ENCODE results near the gene SH3D19. TPM values are rescaled to one million over a fixed set of nuclear protein-coding genes. Genes with fewer than 3 reads are reported as not detected.

Gene SH3D19
- total RNA-seq, 4 donors from 2014 or later: 54.4 to 148 (median 79.1) TPM

GRCh38 chr4:151227731-151228130 lies 97.7 kb downstream of the SH3D19 start:
- H3K4me3 ChIP-seq: peak overlapping the region; percentile 49
- DNase-seq (ENCODE audit: low spot score in 2 of 2): peak; percentile 78 to 83
- 8% methylated on average over 3 of the region's 3 CpGs for WGBS
- H3K27me3 ChIP-seq: no peaks in the 10 kb centered on the region
- TF ChIP-seq POLR2AphosphoS5 (IDR thresholded peaks at IDR 0.05): peak in 1 of 3 donors; percentile 47
- TF ChIP-seq CTCF (IDR thresholded peaks at IDR 0.05): no peak
- peak in 1 of 2 donors; percentile 3 for TF ChIP-seq POLR2A (IDR thresholded peaks at IDR 0.05)
- TF ChIP-seq EP300 (IDR thresholded peaks at IDR 0.05): no peak
- no peaks in the 10 kb centered on the region for H3K36me3 ChIP-seq
- peaks cover 23% of the 10 kb centered on the region for H3K4me1 ChIP-seq
- peak overlapping the region; percentile 80 for H3K27ac ChIP-seq
- H3K9me3 ChIP-seq: no peaks in the 10 kb centered on the region

GRCh38 chr4:151227172-151227571 lies 98.2 kb downstream of the SH3D19 start:
- 42% methylated on average over 1 of the region's 1 CpG for WGBS
- DNase-seq (ENCODE audit: low spot score in 2 of 2): no peak
- H3K27ac ChIP-seq: peak overlapping the region; percentile 80
- H3K27me3 ChIP-seq: no peaks in the 10 kb centered on the region
- peaks cover 23% of the 10 kb centered on the region for H3K4me1 ChIP-seq
- no peaks in the 10 kb centered on the region for H3K9me3 ChIP-seq
- peak overlapping the region; percentile 49 for H3K4me3 ChIP-seq
- TF ChIP-seq POLR2AphosphoS5 (IDR thresholded peaks at IDR 0.05): no peak
- TF ChIP-seq POLR2A (IDR thresholded peaks at IDR 0.05): peak in 1 of 2 donors; percentile 4
- H3K36me3 ChIP-seq: no peaks in the 10 kb centered on the region

GRCh38 chr4:151226004-151226932 lies 99.1 kb downstream of the SH3D19 start:
- Histone ChIP-seq H3K4me1 (peaks cover 23% of the 10 kb centered on the region), H3K36me3 (no peaks in the 10 kb centered on the region), H3K4me3 (peak overlapping the region; percentile 49), H3K9me3 (no peaks in the 10 kb centered on the region), H3K27me3 (no peaks in the 10 kb centered on the region), H3K27ac (peak overlapping the region; percentile 80)
- DNase-seq (ENCODE audit: low spot score in 2 of 2): no peak
- TF ChIP-seq POLR2A (IDR thresholded peaks at IDR 0.05): no peak
- no peak for TF ChIP-seq POLR2AphosphoS5 (IDR thresholded peaks at IDR 0.05)
- TF ChIP-seq CTCF (IDR thresholded peaks at IDR 0.05): no peak
- no peak for TF ChIP-seq EP300 (IDR thresholded peaks at IDR 0.05)
- WGBS: 46% methylated on average over 10 of the region's 10 CpGs

- WGBS: 56% methylated on average over 4 of the region's 4 CpGs
- peaks cover 23% of the 10 kb centered on the region for H3K4me1 ChIP-seq
These were observed 101.9 kb downstream of the SH3D19 start for GRCh38 chr4:151223465-151223864.

DNA sequence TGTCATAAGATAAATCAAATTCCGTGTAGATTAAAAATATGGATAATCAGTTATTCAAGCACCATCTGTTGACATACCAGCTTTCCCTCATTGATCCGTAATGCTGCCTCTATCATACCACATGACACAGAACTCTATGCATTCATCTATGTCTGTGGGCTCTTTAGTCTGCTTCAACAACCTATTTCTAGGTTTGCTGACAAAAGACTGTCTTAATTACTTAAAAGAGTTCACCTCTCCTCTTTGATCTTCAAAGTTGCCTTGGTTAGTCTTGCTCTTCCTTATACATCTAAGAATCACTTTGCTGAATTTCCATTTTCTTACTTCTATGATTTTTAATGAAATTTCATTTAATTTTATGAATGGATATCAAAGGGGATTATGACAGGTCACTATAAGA lies 105.5 kb downstream of the SH3D19 start:
- Histone ChIP-seq H3K27me3 (no peaks in the 10 kb centered on the region), H3K4me3 (no peak overlapping the region), H3K9me3 (no peaks in the 10 kb centered on the region), H3K27ac (no peak overlapping the region), H3K36me3 (no peaks in the 10 kb centered on the region), H3K4me1 (peaks cover 7% of the 10 kb centered on the region)
- TF ChIP-seq CTCF (IDR thresholded peaks at IDR 0.05) (no peak), POLR2AphosphoS5 (IDR thresholded peaks at IDR 0.05) (no peak), EP300 (IDR thresholded peaks at IDR 0.05) (no peak), POLR2A (IDR thresholded peaks at IDR 0.05) (no peak)
- WGBS: 85% methylated on average over 2 of the region's 2 CpGs
- no peak for DNase-seq (ENCODE audit: low spot score in 2 of 2)

More at GRCh38 chr4:151223465-151223864, 101.9 kb downstream of the SH3D19 start:
- no peaks in the 10 kb centered on the region for H3K27me3 ChIP-seq
- DNase-seq (ENCODE audit: low spot score in 2 of 2): no peak
- TF ChIP-seq POLR2A (IDR thresholded peaks at IDR 0.05) (no peak), POLR2AphosphoS5 (IDR thresholded peaks at IDR 0.05) (no peak), EP300 (IDR thresholded peaks at IDR 0.05) (no peak), CTCF (IDR thresholded peaks at IDR 0.05) (no peak)
- H3K36me3 ChIP-seq: no peaks in the 10 kb centered on the region
- H3K4me3 ChIP-seq: no peak overlapping the region
- no peaks in the 10 kb centered on the region for H3K9me3 ChIP-seq
- H3K27ac ChIP-seq: no peak overlapping the region
